ENCODE measurements around the gene COL9A3.
"Not testable (repeated sequence)": the region's sequence is repeated elsewhere in the genome, so short reads cannot be mapped to it uniquely, and the experiment has no call there.

COL9A3 gene

DNA sequence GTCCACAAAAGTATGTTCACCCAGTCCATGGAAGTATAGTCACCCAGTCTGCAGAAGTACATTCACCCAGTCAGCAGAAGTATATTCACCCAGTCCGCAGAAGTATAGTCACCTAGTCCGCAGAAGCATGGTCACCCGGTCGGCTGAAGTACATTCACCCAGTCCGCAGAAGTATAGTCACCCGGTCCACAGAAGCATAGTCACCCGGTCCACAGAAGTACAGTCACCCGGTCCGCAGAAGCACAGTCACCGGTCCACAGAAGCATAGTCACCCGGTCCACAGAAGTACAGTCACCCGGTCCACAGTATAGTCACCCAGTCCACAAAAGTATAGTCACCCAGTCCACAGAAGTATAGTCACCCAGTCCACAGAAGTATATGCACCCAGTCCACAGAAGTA lies 36.0 kb downstream of the COL9A3 start:
- no peak for DNase-seq (ENCODE audit: low spot score)
- in situ Hi-C loops (cut with MboI; ENCODE audit: low pct_unique_long_range_greater_than_20kb, low sequenced_read_pairs, unreplicated experiment), result no loop called here
- TF ChIP-seq CTCF (IDR thresholded peaks at IDR 0.05; ENCODE audit: extremely low read depth, insufficient read depth, missing control alignments), result no peak

DNA sequence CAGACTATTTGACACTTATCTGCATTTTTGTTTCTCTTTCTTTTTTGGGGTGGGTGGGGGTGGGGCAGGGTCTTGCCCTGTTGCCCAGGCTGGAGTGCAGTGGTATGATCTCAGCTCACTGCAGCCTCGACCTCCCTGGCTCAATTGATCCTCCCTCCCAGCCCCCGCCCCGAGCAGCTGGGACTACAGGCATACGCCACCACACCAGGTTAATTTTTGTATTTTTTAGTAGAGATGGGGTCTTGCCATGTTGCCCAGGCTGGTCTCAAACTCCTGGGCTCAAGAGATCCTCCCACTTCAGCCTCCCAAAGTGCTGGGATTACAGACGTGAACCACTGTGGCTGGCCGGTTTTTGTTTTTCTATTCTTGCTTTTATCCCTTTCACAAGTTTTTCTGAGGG lies 36.5 kb downstream of the COL9A3 start:
- DNase-seq (ENCODE audit: low spot score); in situ Hi-C loops (cut with MboI; ENCODE audit: low pct_unique_long_range_greater_than_20kb, low sequenced_read_pairs, unreplicated experiment): not testable (repeated sequence)

GRCh38 chr20:62854121-62854520 lies 37.3 kb downstream of the COL9A3 start:
- TF ChIP-seq CTCF (IDR thresholded peaks at IDR 0.05; ENCODE audit: extremely low read depth, insufficient read depth, missing control alignments), result no peak
- in situ Hi-C loops (cut with MboI; ENCODE audit: low pct_unique_long_range_greater_than_20kb, low sequenced_read_pairs, unreplicated experiment), result no loop called here

DNA sequence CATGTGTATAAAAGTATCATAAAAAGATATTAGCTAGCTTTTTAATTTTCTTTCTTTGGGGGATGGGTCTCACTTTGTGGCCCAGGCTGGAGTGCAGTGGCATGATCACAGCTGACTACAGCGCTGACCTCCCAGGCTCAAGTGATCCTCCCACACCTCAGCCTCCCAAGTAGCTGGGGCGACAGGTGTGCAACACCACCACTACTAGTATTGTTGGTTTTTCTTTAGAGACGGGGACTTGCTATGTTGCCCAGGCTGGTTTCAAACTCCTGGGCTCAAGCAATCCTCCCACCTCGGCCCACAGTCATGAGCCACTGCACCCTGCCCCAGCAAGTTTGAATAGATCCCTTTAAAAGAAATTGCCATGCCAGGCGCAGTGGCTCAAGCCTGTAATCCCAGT lies 38.3 kb downstream of the COL9A3 start:
- no peak for TF ChIP-seq CTCF (IDR thresholded peaks at IDR 0.05; ENCODE audit: extremely low read depth, insufficient read depth, missing control alignments)
- no peak for DNase-seq (ENCODE audit: low spot score)
- in situ Hi-C loops (cut with MboI; ENCODE audit: low pct_unique_long_range_greater_than_20kb, low sequenced_read_pairs, unreplicated experiment), result no loop called here

More at GRCh38 chr20:62854121-62854520, 37.3 kb downstream of the COL9A3 start:
- DNase-seq (ENCODE audit: low spot score), result no peak

- TF ChIP-seq CTCF (IDR thresholded peaks at IDR 0.05; ENCODE audit: extremely low read depth, insufficient read depth, missing control alignments), result no peak
- no peak for DNase-seq (ENCODE audit: low spot score)
- in situ Hi-C loops (cut with MboI; ENCODE audit: low pct_unique_long_range_greater_than_20kb, low sequenced_read_pairs, unreplicated experiment), result no loop called here
Measured at GRCh38 chr20:62856931-62857619, 40.2 kb downstream of the COL9A3 start.

- in situ Hi-C loops (cut with MboI; ENCODE audit: low pct_unique_long_range_greater_than_20kb, low sequenced_read_pairs, unreplicated experiment), result no loop called here
- no peak for DNase-seq (ENCODE audit: low spot score)
- no peak for TF ChIP-seq CTCF (IDR thresholded peaks at IDR 0.05; ENCODE audit: extremely low read depth, insufficient read depth, missing control alignments)
Measured at GRCh38 chr20:62858058-62858830, 41.4 kb downstream of the COL9A3 start.

DNA sequence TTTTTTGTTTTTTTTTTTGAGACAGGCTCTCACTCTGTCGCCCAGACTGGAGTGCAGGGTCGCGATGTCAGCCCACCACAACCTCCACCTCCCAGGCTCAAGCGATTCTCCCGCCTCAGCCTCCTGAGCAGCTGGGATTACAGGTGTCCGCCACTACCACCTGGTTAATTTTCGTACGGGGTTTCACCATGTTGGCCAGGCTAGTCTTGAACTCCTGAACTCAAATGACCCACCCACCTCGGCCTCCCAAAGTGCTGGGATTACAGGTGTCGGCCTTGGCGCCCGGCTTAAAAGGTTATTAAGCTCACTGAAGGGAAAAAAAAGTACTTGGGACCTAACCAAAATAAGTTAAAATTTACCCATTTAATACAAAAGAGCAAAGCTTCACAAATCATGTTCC lies 42.9 kb downstream of the COL9A3 start:
- no peak for TF ChIP-seq CTCF (IDR thresholded peaks at IDR 0.05; ENCODE audit: extremely low read depth, insufficient read depth, missing control alignments)
- DNase-seq (ENCODE audit: low spot score), result no peak
- in situ Hi-C loops (cut with MboI; ENCODE audit: low pct_unique_long_range_greater_than_20kb, low sequenced_read_pairs, unreplicated experiment), result no loop called here
